ENCODE measurements around the gene SMYD3.
"Not testable (repeated sequence)": the region's sequence is repeated elsewhere in the genome, so short reads cannot be mapped to it uniquely, and the experiment has no call there.

The SMYD3 gene

GRCh38 chr1:245825128-245825901 is 681.8 kb downstream of the SMYD3 start:
- ATAC-seq (ENCODE audit: insufficient read depth, low read depth) (no peak), DNase-seq (no peak)
- H3K9ac ChIP-seq (ENCODE audit: low read depth, low read length) = no peak overlapping the region
- no peaks in the 10 kb centered on the region for H3K9me3 ChIP-seq (ENCODE audit: insufficient read depth, low read length, severe bottlenecking)
- H3K27me3 ChIP-seq (ENCODE audit: insufficient read depth, low read length, poor library complexity) = no peaks in the 10 kb centered on the region
- no peaks in the 10 kb centered on the region for H3K4me1 ChIP-seq (ENCODE audit: insufficient read depth, low read length)
- H4K20me1 ChIP-seq (ENCODE audit: insufficient read depth, low read length) = no peaks in the 10 kb centered on the region
- no peak overlapping the region for H2AFZ ChIP-seq (ENCODE audit: low read depth, low read length)
- H3K4me2 ChIP-seq (ENCODE audit: insufficient read depth, low read length) = no peak overlapping the region
- TF ChIP-seq EZH2 (IDR thresholded peaks at IDR 0.05; ENCODE audit: borderline replicate concordance, low read depth, low read length, severe bottlenecking) = no peak
- peak; percentile 18 for TF ChIP-seq CTCF (IDR thresholded peaks at IDR 0.05; ENCODE audit: borderline replicate concordance, extremely low read depth, low read length, poor library complexity, severe bottlenecking)
- no peaks in the 10 kb centered on the region for H3K79me2 ChIP-seq (ENCODE audit: insufficient read depth, low read length)
- H3K27ac ChIP-seq (ENCODE audit: low read length) = no peak overlapping the region
- H3K4me3 ChIP-seq (ENCODE audit: low read depth in 1 of 2, low read length in 2 of 2) = no peak overlapping the region
- no peaks in the 10 kb centered on the region for H3K36me3 ChIP-seq (ENCODE audit: insufficient read depth, low read length)

- Histone ChIP-seq H3K79me2 (ENCODE audit: insufficient read depth, low read length) (no peaks in the 10 kb centered on the region), H4K20me1 (ENCODE audit: insufficient read depth, low read length) (no peaks in the 10 kb centered on the region), H3K27me3 (ENCODE audit: insufficient read depth, low read length, poor library complexity) (no peaks in the 10 kb centered on the region), H3K4me3 (ENCODE audit: low read depth in 1 of 2, low read length in 2 of 2) (no peak overlapping the region), H2AFZ (ENCODE audit: low read depth, low read length) (no peak overlapping the region), H3K9me3 (ENCODE audit: insufficient read depth, low read length, severe bottlenecking) (no peaks in the 10 kb centered on the region), H3K4me1 (ENCODE audit: insufficient read depth, low read length) (no peaks in the 10 kb centered on the region), H3K9ac (ENCODE audit: low read depth, low read length) (no peak overlapping the region), H3K4me2 (ENCODE audit: insufficient read depth, low read length) (no peak overlapping the region), H3K36me3 (ENCODE audit: insufficient read depth, low read length) (no peaks in the 10 kb centered on the region), H3K27ac (ENCODE audit: low read length) (no peak overlapping the region)
- DNase-seq (no peak), ATAC-seq (ENCODE audit: insufficient read depth, low read depth) (no peak)
- TF ChIP-seq CTCF (IDR thresholded peaks at IDR 0.05; ENCODE audit: borderline replicate concordance, extremely low read depth, low read length, poor library complexity, severe bottlenecking) = no peak
- no peak for TF ChIP-seq EZH2 (IDR thresholded peaks at IDR 0.05; ENCODE audit: borderline replicate concordance, low read depth, low read length, severe bottlenecking)
Observed at GRCh38 chr1:245823408-245824147, 683.5 kb downstream of the SMYD3 start.

GRCh38 chr1:245822996-245823395 is 684.1 kb downstream of the SMYD3 start:
- no peak for TF ChIP-seq EZH2 (IDR thresholded peaks at IDR 0.05; ENCODE audit: borderline replicate concordance, low read depth, low read length, severe bottlenecking)
- TF ChIP-seq CTCF (IDR thresholded peaks at IDR 0.05; ENCODE audit: borderline replicate concordance, extremely low read depth, low read length, poor library complexity, severe bottlenecking) = no peak
- no peak for ATAC-seq (ENCODE audit: insufficient read depth, low read depth)
- no peaks in the 10 kb centered on the region for H3K4me1 ChIP-seq (ENCODE audit: insufficient read depth, low read length)
- DNase-seq = no peak
- no peak overlapping the region for H3K4me2 ChIP-seq (ENCODE audit: insufficient read depth, low read length)
- H3K27me3 ChIP-seq (ENCODE audit: insufficient read depth, low read length, poor library complexity) = no peaks in the 10 kb centered on the region
- no peak overlapping the region for H3K9ac ChIP-seq (ENCODE audit: low read depth, low read length)
- no peak overlapping the region for H2AFZ ChIP-seq (ENCODE audit: low read depth, low read length)
- H3K27ac ChIP-seq (ENCODE audit: low read length) = no peak overlapping the region
- H3K79me2 ChIP-seq (ENCODE audit: insufficient read depth, low read length) = no peaks in the 10 kb centered on the region
- no peaks in the 10 kb centered on the region for H3K9me3 ChIP-seq (ENCODE audit: insufficient read depth, low read length, severe bottlenecking)
- no peaks in the 10 kb centered on the region for H4K20me1 ChIP-seq (ENCODE audit: insufficient read depth, low read length)
- no peak overlapping the region for H3K4me3 ChIP-seq (ENCODE audit: low read depth in 1 of 2, low read length in 2 of 2)
- no peaks in the 10 kb centered on the region for H3K36me3 ChIP-seq (ENCODE audit: insufficient read depth, low read length)

GRCh38 chr1:245818363-245818762 is 688.7 kb downstream of the SMYD3 start:
- H4K20me1 ChIP-seq (ENCODE audit: insufficient read depth, low read length); H3K9ac ChIP-seq (ENCODE audit: low read depth, low read length); H3K4me2 ChIP-seq (ENCODE audit: insufficient read depth, low read length); DNase-seq; H3K27me3 ChIP-seq (ENCODE audit: insufficient read depth, low read length, poor library complexity); H3K36me3 ChIP-seq (ENCODE audit: insufficient read depth, low read length); H3K4me3 ChIP-seq (ENCODE audit: low read depth in 1 of 2, low read length in 2 of 2); H3K79me2 ChIP-seq (ENCODE audit: insufficient read depth, low read length); H3K4me1 ChIP-seq (ENCODE audit: insufficient read depth, low read length); H3K9me3 ChIP-seq (ENCODE audit: insufficient read depth, low read length, severe bottlenecking); H3K27ac ChIP-seq (ENCODE audit: low read length); ATAC-seq (ENCODE audit: insufficient read depth, low read depth); H2AFZ ChIP-seq (ENCODE audit: low read depth, low read length): not testable (repeated sequence)

GRCh38 chr1:245816496-245816895 is 690.6 kb downstream of the SMYD3 start:
- H3K79me2 ChIP-seq (ENCODE audit: insufficient read depth, low read length); DNase-seq; H3K27ac ChIP-seq (ENCODE audit: low read length); H3K9me3 ChIP-seq (ENCODE audit: insufficient read depth, low read length, severe bottlenecking); H3K4me1 ChIP-seq (ENCODE audit: insufficient read depth, low read length); ATAC-seq (ENCODE audit: insufficient read depth, low read depth); H2AFZ ChIP-seq (ENCODE audit: low read depth, low read length); H4K20me1 ChIP-seq (ENCODE audit: insufficient read depth, low read length); H3K4me2 ChIP-seq (ENCODE audit: insufficient read depth, low read length); H3K9ac ChIP-seq (ENCODE audit: low read depth, low read length); H3K27me3 ChIP-seq (ENCODE audit: insufficient read depth, low read length, poor library complexity); H3K36me3 ChIP-seq (ENCODE audit: insufficient read depth, low read length); H3K4me3 ChIP-seq (ENCODE audit: low read depth in 1 of 2, low read length in 2 of 2): not testable (repeated sequence)

Data from DND-41 (cell line).